MM.1S (cell line): Measurements from ENCODE around the gene PAK1.

Experiments
- EZH2 ChIP-seq: fragments of 300-600 bp; sonication (generic); optimal IDR thresholded peaks from 2 replicates; pipeline ENCODE3; 2017; ENCODE audit warnings: low read depth, mild to moderate bottlenecking, antibody characterized with exemption, low read length, mixed read lengths
- EZH2phosphoT487 ChIP-seq: fragments of 300-600 bp; sonication (generic); IDR thresholded peaks from 2 replicates; pipeline ENCODE4 v1.6.1; 2018; ENCODE audit warnings: antibody characterized with exemption, low read length
- TF ChIP-seq, protein P1 (sequence below): fragments of 300-600 bp; sonication (generic); IDR thresholded peaks from 2 replicates; pipeline ENCODE4 v1.5.1; 2016; ENCODE audit warnings: antibody characterized with exemption, low read length, mixed read lengths

GRCh38 chr11:77384571-77384970 lies 89.3 kb downstream of the PAK1 start:
- no peak for TF ChIP-seq EZH2phosphoT487
- TF ChIP-seq EZH2: no peak
- TF ChIP-seq, protein P1, sequence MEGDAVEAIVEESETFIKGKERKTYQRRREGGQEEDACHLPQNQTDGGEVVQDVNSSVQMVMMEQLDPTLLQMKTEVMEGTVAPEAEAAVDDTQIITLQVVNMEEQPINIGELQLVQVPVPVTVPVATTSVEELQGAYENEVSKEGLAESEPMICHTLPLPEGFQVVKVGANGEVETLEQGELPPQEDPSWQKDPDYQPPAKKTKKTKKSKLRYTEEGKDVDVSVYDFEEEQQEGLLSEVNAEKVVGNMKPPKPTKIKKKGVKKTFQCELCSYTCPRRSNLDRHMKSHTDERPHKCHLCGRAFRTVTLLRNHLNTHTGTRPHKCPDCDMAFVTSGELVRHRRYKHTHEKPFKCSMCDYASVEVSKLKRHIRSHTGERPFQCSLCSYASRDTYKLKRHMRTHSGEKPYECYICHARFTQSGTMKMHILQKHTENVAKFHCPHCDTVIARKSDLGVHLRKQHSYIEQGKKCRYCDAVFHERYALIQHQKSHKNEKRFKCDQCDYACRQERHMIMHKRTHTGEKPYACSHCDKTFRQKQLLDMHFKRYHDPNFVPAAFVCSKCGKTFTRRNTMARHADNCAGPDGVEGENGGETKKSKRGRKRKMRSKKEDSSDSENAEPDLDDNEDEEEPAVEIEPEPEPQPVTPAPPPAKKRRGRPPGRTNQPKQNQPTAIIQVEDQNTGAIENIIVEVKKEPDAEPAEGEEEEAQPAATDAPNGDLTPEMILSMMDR: no peak
